ENCODE results near the gene DOCK10.

Gene DOCK10

DNA sequence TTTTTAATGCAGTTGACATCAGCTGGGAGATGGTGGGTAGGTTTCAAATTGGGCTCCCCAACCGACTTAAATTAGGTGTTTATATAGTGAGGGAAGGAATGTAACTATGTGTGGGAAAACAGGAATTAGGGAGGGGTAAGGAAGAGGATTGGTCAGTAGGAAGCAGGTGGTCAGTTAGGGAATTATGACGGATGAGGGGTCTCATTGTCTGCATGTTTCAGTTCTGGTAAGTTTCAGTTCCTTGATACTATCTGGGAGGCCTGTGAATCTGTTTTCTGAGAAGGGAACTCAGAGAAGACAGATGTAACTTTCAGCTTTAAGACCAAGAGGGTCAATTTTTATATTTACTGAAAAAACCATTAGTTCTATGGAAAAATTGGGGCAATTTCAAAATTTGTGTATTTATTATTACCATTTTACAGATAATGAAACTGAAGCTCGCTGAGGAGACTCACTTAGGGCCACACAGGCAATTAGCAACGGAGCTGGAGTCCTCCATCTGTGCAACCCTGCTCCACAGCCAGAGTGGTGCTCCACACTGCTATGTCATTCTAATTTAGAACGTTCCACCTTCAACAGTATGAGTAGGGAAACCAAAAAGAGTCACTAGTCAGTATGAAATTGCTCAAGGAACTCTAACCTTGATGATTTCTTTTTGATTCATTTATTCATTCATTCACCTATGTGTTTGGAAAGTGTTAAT is 290.1 kb downstream of the DOCK10 start:
- TF ChIP-seq GATA1 (IDR thresholded peaks at IDR 0.05; ENCODE audit: low read depth, low read length) (no peak), POLR2A (IDR thresholded peaks at IDR 0.05; ENCODE audit: low read length) (no peak)
- DNase-seq, result no peak

GRCh38 chr2:224749136-224749535 is 293.1 kb downstream of the DOCK10 start:
- DNase-seq, result no peak
- TF ChIP-seq POLR2A (IDR thresholded peaks at IDR 0.05; ENCODE audit: low read length), result no peak
- TF ChIP-seq GATA1 (IDR thresholded peaks at IDR 0.05; ENCODE audit: low read depth, low read length), result no peak

- DNase-seq, result no peak
- no peak for TF ChIP-seq GATA1 (IDR thresholded peaks at IDR 0.05; ENCODE audit: low read depth, low read length)
- TF ChIP-seq POLR2A (IDR thresholded peaks at IDR 0.05; ENCODE audit: low read length), result no peak
Observed at GRCh38 chr2:224747765-224748164, 294.5 kb downstream of the DOCK10 start.

DNA sequence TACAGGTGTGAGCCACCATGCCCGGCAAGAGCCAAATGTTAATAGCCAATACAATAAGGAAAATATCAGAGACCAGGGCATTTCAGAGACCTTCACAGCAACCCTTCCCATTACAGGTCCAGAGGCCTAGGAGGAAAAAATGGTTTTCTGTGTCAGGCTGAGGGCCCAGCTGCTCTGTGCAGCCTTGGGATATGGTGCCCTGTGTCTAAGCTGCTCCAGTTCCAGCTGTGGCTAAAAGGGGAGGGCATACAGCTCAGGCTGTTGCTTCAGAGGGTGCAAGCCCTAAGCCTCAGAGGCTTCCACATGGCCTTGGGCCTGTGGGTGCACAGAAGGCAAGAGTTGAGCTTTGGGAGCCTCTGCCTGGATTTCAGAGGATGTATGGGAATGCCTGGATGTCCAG is 306.0 kb downstream of the DOCK10 start:
- no peak for TF ChIP-seq GATA1 (IDR thresholded peaks at IDR 0.05; ENCODE audit: low read depth, low read length)
- TF ChIP-seq POLR2A (IDR thresholded peaks at IDR 0.05; ENCODE audit: low read length), result no peak

GRCh38 chr2:224734949-224735348 is 307.3 kb downstream of the DOCK10 start:
- TF ChIP-seq GATA1 (IDR thresholded peaks at IDR 0.05; ENCODE audit: low read depth, low read length), result no peak
- no peak for TF ChIP-seq POLR2A (IDR thresholded peaks at IDR 0.05; ENCODE audit: low read length)
- no peak for DNase-seq

More for the DNA sequence above, 306.0 kb downstream of the DOCK10 start:
- no peak for DNase-seq

DNA sequence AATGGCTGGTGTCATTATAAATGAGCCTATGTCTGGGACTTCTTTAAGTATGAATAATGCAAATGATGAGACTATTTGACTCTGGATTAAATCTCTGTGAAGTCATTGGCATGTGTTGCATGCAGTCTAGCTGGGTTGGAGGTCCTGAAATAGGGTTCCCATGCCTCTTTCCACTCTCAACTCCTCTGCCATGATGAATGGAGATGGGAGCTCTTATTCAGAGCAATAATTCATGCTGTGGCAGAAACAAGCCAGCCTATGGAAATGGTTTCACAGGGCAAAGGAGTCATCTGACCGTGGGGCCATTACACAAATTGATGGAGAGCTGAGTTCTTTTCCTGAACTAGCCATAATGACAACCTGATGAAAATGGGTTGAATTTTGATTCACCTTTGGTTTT is 310.6 kb downstream of the DOCK10 start:
- DNase-seq, result no peak
- TF ChIP-seq GATA1 (IDR thresholded peaks at IDR 0.05; ENCODE audit: low read depth, low read length) (no peak), POLR2A (IDR thresholded peaks at IDR 0.05; ENCODE audit: low read length) (no peak)

DNA sequence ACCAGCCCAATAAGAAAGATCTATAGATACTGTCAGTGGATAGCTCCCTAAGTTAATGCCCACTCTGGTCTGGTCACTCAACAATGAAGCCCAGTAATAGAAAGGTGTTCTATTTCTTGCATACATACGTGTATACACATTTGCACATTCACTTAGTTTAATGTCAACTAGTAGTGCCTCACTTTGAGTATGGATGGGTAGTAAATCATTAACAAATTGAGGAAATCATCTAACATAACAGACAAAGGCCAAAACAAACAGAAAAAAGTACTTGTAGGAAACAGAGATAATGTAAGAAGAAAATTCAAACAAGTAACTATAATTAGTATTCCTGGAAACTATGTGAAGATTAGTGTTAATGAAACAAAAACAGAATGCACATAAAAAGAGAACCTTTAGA is 312.8 kb downstream of the DOCK10 start:
- DNase-seq, result no peak
- TF ChIP-seq GATA1 (IDR thresholded peaks at IDR 0.05; ENCODE audit: low read depth, low read length) (no peak), POLR2A (IDR thresholded peaks at IDR 0.05; ENCODE audit: low read length) (no peak)

- no peak for DNase-seq
- TF ChIP-seq GATA1 (IDR thresholded peaks at IDR 0.05; ENCODE audit: low read depth, low read length), result no peak
- TF ChIP-seq POLR2A (IDR thresholded peaks at IDR 0.05; ENCODE audit: low read length), result no peak
Observed at GRCh38 chr2:224724331-224724730, 317.9 kb downstream of the DOCK10 start.

DNA sequence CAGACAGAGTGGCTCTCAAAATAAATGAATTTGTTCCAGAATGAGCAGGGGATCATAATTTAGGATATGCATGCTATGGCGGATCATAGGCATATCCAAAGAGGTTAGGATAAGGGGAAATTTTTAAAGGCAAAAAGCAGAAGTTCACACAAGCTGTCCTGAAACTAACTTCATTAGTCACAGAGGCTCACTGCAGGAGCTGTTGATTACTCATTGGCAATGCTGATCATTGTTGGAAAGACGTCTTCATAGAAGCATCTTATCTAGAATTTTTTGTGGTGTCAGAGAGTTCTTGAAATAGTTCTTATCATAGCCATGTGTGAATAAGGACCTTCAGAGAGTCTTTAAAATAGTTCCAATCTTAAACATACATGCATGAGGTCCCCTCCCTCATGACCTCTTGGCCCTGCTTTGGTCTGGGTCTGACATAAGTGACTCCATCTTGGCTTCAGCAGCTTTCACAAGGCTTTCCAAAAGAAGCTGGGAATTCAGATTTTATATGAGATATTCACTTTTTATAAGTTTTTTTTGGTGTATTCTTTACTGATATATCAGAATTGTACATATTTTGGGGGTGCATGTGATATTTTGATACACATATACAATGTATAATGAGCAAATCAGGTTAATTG is 318.6 kb downstream of the DOCK10 start:
- TF ChIP-seq GATA1 (IDR thresholded peaks at IDR 0.05; ENCODE audit: low read depth, low read length) (no peak), POLR2A (IDR thresholded peaks at IDR 0.05; ENCODE audit: low read length) (no peak)
- no peak for DNase-seq

- no peak for TF ChIP-seq GATA1 (IDR thresholded peaks at IDR 0.05; ENCODE audit: low read depth, low read length)
- TF ChIP-seq POLR2A (IDR thresholded peaks at IDR 0.05; ENCODE audit: low read length), result no peak
- no peak for DNase-seq
Observed at GRCh38 chr2:224722770-224723169, 319.5 kb downstream of the DOCK10 start.

DNA sequence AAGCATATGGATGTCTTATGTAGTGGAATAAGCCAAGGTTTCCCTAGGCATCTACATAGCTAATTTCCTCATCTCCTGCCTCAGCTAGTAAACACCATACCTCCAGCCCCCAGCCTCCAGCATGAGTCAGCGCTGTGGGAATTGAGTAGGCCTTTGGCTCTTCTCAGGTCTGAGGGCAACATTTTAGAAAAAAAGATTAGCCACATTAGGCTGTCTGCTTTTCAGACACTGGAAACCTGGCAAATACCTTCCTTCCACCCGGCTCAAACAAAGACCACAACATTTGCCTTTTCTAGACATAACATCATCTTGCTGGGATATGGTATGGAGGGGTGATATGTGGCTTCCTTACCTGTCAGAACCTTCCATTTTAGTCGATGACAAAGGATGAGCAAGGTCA is 320.0 kb downstream of the DOCK10 start:
- no peak for DNase-seq
- TF ChIP-seq GATA1 (IDR thresholded peaks at IDR 0.05; ENCODE audit: low read depth, low read length) (no peak), POLR2A (IDR thresholded peaks at IDR 0.05; ENCODE audit: low read length) (no peak)

- no peak for DNase-seq
- TF ChIP-seq POLR2A (IDR thresholded peaks at IDR 0.05; ENCODE audit: low read length), result no peak
- no peak for TF ChIP-seq GATA1 (IDR thresholded peaks at IDR 0.05; ENCODE audit: low read depth, low read length)
Observed at GRCh38 chr2:224716921-224717320, 325.3 kb downstream of the DOCK10 start.

- TF ChIP-seq POLR2A (IDR thresholded peaks at IDR 0.05; ENCODE audit: low read length) (no peak), GATA1 (IDR thresholded peaks at IDR 0.05; ENCODE audit: low read depth, low read length) (no peak)
- no peak for DNase-seq
Observed at GRCh38 chr2:224716201-224716600, 326.1 kb downstream of the DOCK10 start, which contains the start of gene CCDC195. TSS of gene CCDC195 (minus strand) at chr2:224716365. CDS start at chr2:224716365, 0 bp downstream.

Measured in erythroblast (primary cell).